ENCODE measurements around the gene ACADM. TPM values are rescaled to one million over a fixed set of nuclear protein-coding genes. Genes with fewer than 3 reads are reported as not detected.

Gene ACADM
- total and polyA plus RNA-seq, 2 of the 13 experiments (the other 11 are each of a cell fraction or from before 2014, with no cell fraction given), result 43.7 to 92.2 TPM

DNA sequence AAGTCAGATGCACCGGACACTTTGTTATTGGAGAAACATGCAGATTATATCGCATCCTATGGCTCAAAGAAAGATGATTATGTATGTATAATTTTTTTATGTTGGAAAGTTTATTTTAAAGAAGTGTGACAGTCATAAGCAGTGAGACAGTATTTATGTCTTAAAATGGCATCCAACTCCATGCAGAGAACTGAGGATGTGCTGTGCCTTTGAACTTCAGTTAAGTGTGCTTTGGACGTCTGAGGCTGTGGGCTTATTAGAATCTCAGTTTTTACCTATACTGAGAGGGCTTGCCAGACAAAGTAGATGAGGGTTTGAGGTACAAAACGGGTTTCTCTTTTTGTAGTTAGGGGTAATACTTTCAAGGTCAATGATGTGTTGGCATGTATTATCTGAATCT, 63.0 kb downstream of the ACADM start (continued):
- no peak for TF ChIP-seq E2F5 (CRISPR knock-in tag; conservative IDR thresholded peaks at IDR 0.05)
- TF ChIP-seq LCORL (IDR thresholded peaks at IDR 0.05), result no peak
- no peak for TF ChIP-seq LCORL (CRISPR knock-in tag; IDR thresholded peaks at IDR 0.05)
- TF ChIP-seq ZNF770 (CRISPR knock-in tag; IDR thresholded peaks at IDR 0.05), result no peak
- TF ChIP-seq, protein P1, sequence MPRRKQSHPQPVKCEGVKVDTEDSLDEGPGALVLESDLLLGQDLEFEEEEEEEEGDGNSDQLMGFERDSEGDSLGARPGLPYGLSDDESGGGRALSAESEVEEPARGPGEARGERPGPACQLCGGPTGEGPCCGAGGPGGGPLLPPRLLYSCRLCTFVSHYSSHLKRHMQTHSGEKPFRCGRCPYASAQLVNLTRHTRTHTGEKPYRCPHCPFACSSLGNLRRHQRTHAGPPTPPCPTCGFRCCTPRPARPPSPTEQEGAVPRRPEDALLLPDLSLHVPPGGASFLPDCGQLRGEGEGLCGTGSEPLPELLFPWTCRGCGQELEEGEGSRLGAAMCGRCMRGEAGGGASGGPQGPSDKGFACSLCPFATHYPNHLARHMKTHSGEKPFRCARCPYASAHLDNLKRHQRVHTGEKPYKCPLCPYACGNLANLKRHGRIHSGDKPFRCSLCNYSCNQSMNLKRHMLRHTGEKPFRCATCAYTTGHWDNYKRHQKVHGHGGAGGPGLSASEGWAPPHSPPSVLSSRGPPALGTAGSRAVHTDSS (CRISPR knock-in tag; conservative IDR thresholded peaks at IDR 0.05), result no peak
- TF ChIP-seq ZNF382 (CRISPR knock-in tag; IDR thresholded peaks at IDR 0.05; ENCODE audit: borderline replicate concordance), result no peak
- no peak for TF ChIP-seq ZBTB21 (CRISPR knock-in tag; IDR thresholded peaks at IDR 0.05)
- TF ChIP-seq SOX5 (CRISPR knock-in tag; IDR thresholded peaks at IDR 0.05; ENCODE audit: borderline replicate concordance), result no peak
- no peak for TF ChIP-seq ZBTB2 (CRISPR knock-in tag; IDR thresholded peaks at IDR 0.05; ENCODE audit: low read depth)
- TF ChIP-seq KMT2B (CRISPR knock-in tag; IDR thresholded peaks at IDR 0.05), result no peak
- TF ChIP-seq TSC22D2 (CRISPR knock-in tag; IDR thresholded peaks at IDR 0.05; ENCODE audit: borderline replicate concordance), result no peak
- no peak for TF ChIP-seq RBM39 (IDR thresholded peaks at IDR 0.05; ENCODE audit: low read depth, low read length, poor library complexity, severe bottlenecking)
- TF ChIP-seq ZNF431 (CRISPR knock-in tag; IDR thresholded peaks at IDR 0.05; ENCODE audit: borderline replicate concordance, low read depth), result no peak
- no peak for TF ChIP-seq HNRNPUL1 (IDR thresholded peaks at IDR 0.05; ENCODE audit: low read depth, low read length)
